K562 (cell line): Measurements from ENCODE around the gene C6orf62. TPM values are rescaled to one million over a fixed set of nuclear protein-coding genes. Genes with fewer than 3 reads are reported as not detected.

Source experiments
- ATAC-seq: fragments of 200-7000 bp; cut with Tn5 transposase; 3 replicates; pipeline ENCODE4 v1.9.1; 2020; ENCODE audit warnings: moderate library complexity
- BruUV-seq: library from RNA; stranded (reverse); fragments of 400-500 nt; replicated peaks from 2 replicates; lab custom pipeline; 2021; lab: Mats Ljungman, UMichigan
- CTCF ChIA-PET: fragments of 300-600 bp; formaldehyde crosslinking; extraction: SDS; loops from one replicate; lab custom pipeline; 2021; ENCODE audit warnings: low intra/inter-chr PET ratio; lab: Yijun Ruan, JAX
- POLR2A ChIA-PET: fragments of 300-600, 350-650 bp; sonication (Branson Sonifier 250); formaldehyde crosslinking; extraction: SDS; loops from one replicate; lab custom pipeline; 2021; ENCODE audit warnings: antibody characterized with exemption, inconsistent platforms; lab: Yijun Ruan, JAX
- DNase-seq, 4 experiments: peaks; one replicate each; pipeline versions ENCODE4 v3.0.0 to v3.0.0-alpha.2; 2011 to 2018; ENCODE audit warnings: low spot score in 3 of 4, mixed read lengths in 3 of 4; ENCODE audit errors: extremely low read depth in 1 of 4
- FAIRE-seq: peaks from 2 replicates; lab custom pipeline; 2011; peaks lifted over from hg19 to GRCh38; lab: Jason Lieb, UNC
- H2AFZ ChIP-seq: 2 replicates; pipeline ENCODE4 v1.6.0; 2011; ENCODE audit warnings: low read depth, low read length, control low read depth, inconsistent platforms
- H3K27ac ChIP-seq: fragments of 200-600 bp; 3 replicates; pipeline ENCODE4 v1.8.0; 2011; ENCODE audit warnings: low read depth, mild to moderate bottlenecking, control low read depth, inconsistent platforms, low read length, moderate library complexity, mixed read lengths; ENCODE audit errors: extremely low read depth
- H3K27me3 ChIP-seq, 2 experiments: fragments of 300-600 bp in 1 of 2; 2 replicates in 1 of 2; 3 replicates in 1 of 2; pipeline versions ENCODE4 v1.6.0 to v1.8.0; 2011; ENCODE audit warnings: inconsistent platforms in 2 of 2, low read length in 2 of 2, mild to moderate bottlenecking in 1 of 2, mixed read lengths in 1 of 2, moderate library complexity in 1 of 2; ENCODE audit not compliant: control insufficient read depth in 2 of 2, insufficient read depth in 2 of 2
- H3K36me3 ChIP-seq: fragments of 300-600 bp; 3 replicates; pipeline ENCODE4 v1.8.0; 2011; ENCODE audit warnings: mild to moderate bottlenecking, low read length, inconsistent platforms; ENCODE audit not compliant: control insufficient read depth, insufficient read depth
- H3K4me1 ChIP-seq, 2 experiments: fragments of 200-600 bp in 1 of 2; replicated peaks in 1 of 2; 2 replicates in 1 of 2; 3 replicates in 1 of 2; pipeline versions ENCODE4 v1.5.1 to v1.8.0; 2011; ENCODE audit warnings: inconsistent platforms in 2 of 2, low read length in 2 of 2, mild to moderate bottlenecking in 1 of 2, mixed read lengths in 1 of 2, moderate library complexity in 1 of 2; ENCODE audit not compliant: control insufficient read depth in 2 of 2, insufficient read depth in 2 of 2
- H3K4me2 ChIP-seq: 2 replicates; pipeline ENCODE4 v1.6.1; 2011; ENCODE audit warnings: low read length, control low read depth, inconsistent platforms, mixed read lengths; ENCODE audit not compliant: insufficient read depth
- H3K4me3 ChIP-seq: fragments of 200-600 bp; sonication (generic), shearing (Covaris generic); 2 replicates; pipeline ENCODE4 v1.5.1; 2016; ENCODE audit warnings: control low read depth, inconsistent platforms
- H3K79me2 ChIP-seq: fragments of 200-600 bp; 3 replicates; pipeline ENCODE4 v1.8.0; 2011; ENCODE audit warnings: low read length, inconsistent platforms; ENCODE audit not compliant: control insufficient read depth, insufficient read depth
- H3K9ac ChIP-seq, 2 experiments: 2 replicates each; pipeline versions ENCODE4 v1.6.0 to v1.6.1; 2011; ENCODE audit warnings: low read depth in 2 of 2, low read length in 2 of 2, control low read depth in 1 of 2, inconsistent platforms in 1 of 2, mild to moderate bottlenecking in 1 of 2, mixed read lengths in 1 of 2; ENCODE audit not compliant: insufficient read depth in 1 of 2
- H3K9me1 ChIP-seq: one replicate; pipeline ENCODE4 v1.6.0; 2011; ENCODE audit warnings: inconsistent platforms, mild to moderate bottlenecking, low read length, moderate library complexity; ENCODE audit not compliant: control insufficient read depth, insufficient read depth
- H3K9me3 ChIP-seq: replicated peaks from 2 replicates; pipeline ENCODE4 v1.5.1; 2011; ENCODE audit warnings: low read depth, low read length, inconsistent platforms; ENCODE audit not compliant: control insufficient read depth, insufficient read depth
- H4K20me1 ChIP-seq: replicated peaks from 2 replicates; pipeline ENCODE4 v1.6.1; 2011; ENCODE audit warnings: low read length, inconsistent platforms, mixed read lengths; ENCODE audit not compliant: control insufficient read depth, insufficient read depth
- BCLAF1 ChIP-seq, 2 experiments: fragments of 450-650 bp in 1 of 2; IDR thresholded peaks; 2 replicates each; pipeline ENCODE4 v1.6.1; 2011 to 2017; ENCODE audit warnings: low read depth in 2 of 2, antibody characterized with exemption in 1 of 2, borderline replicate concordance in 1 of 2, low read length in 1 of 2, mild to moderate bottlenecking in 1 of 2, mixed read lengths in 1 of 2; ENCODE audit not compliant: control insufficient read depth in 1 of 2
- DDX20 ChIP-seq: fragments of 450-650 bp; IDR thresholded peaks from 2 replicates; pipeline ENCODE4 v1.6.1; 2016; ENCODE audit warnings: missing genetic modification characterization, low read depth, mild to moderate bottlenecking, missing compliant biosample characterization, moderate library complexity
- HDAC3 ChIP-seq: fragments of 450-650 bp; IDR thresholded peaks from 2 replicates; pipeline ENCODE4 v1.6.1; 2018; ENCODE audit warnings: borderline replicate concordance, mild to moderate bottlenecking, moderate library complexity; ENCODE audit not compliant: partially characterized antibody
- POLR2AphosphoS5 ChIP-seq: IDR thresholded peaks from 2 replicates; pipeline ENCODE4 v1.6.1; 2011; ENCODE audit warnings: mild to moderate bottlenecking, low read depth, low read length, moderate library complexity; ENCODE audit not compliant: control insufficient read depth, insufficient read depth
- POLR2G ChIP-seq: fragments of 200-400 bp; formaldehyde crosslinking; IDR thresholded peaks from 2 replicates; pipeline ENCODE4 v1.6.1; 2017; ENCODE audit warnings: low read depth, mild to moderate bottlenecking, antibody characterized with exemption, low read length, moderate library complexity
- RBFOX2 ChIP-seq: fragments of 200-400 bp; formaldehyde crosslinking; IDR thresholded peaks from 2 replicates; pipeline ENCODE4 v1.6.1; 2017; ENCODE audit warnings: low read depth, mild to moderate bottlenecking, low read length, moderate library complexity
- SIRT6 ChIP-seq: IDR thresholded peaks from one replicate; pipeline ENCODE4 v1.6.1; 2012; ENCODE audit warnings: low read depth, mild to moderate bottlenecking, control low read depth, inconsistent platforms, low read length, moderate library complexity
- THRB ChIP-seq: fragments of 450-650 bp; formaldehyde crosslinking; conservative IDR thresholded peaks from 2 replicates; pipeline ENCODE4 v1.4.0; 2022; ENCODE audit warnings: mild to moderate bottlenecking, missing genetic modification characterization
- ZNF197 ChIP-seq: fragments of 200-800 bp; sonication (Bioruptor generic); IDR thresholded peaks from 2 replicates; pipeline ENCODE4 v1.6.1; 2016; ENCODE audit warnings: low read depth, missing genetic modification characterization, missing compliant biosample characterization
- WGBS: fragments of 100-300 bp; shearing (Covaris generic); methylation state at CpG from one replicate; pipeline ENCODE4 v1.1.6; 2016; ENCODE audit warnings: low coverage, mixed read lengths; ENCODE audit not compliant: insufficient coverage; ENCODE audit errors: missing lambda C conversion rate; 5-methylcytosine and 5-hydroxymethylcytosine counted together
- in situ Hi-C: fragments of 300-500 bp; cut with MboI; formaldehyde crosslinking; loops from 4 replicates; pipeline ENCODE4 v1.15.0; 2018; ENCODE audit warnings: inconsistent platforms, mixed read lengths
- intact Hi-C: fragments of 100-400 bp; cut with micrococcal nuclease; formaldehyde crosslinking; loops from 2 replicates; pipeline ENCODE4 v1.14.2; 2022
- polyA plus RNA-seq, 8 experiments: library from polyadenylated mRNA; depleted of rRNA in 4 of 8; stranded (reverse) in 5 of 8; unstranded in 3 of 8; fragments of >200 nt; fragmentation: Nextera tagmentation in 2 of 8; fragmentation: Illumina TruSeq in 1 of 8; extraction: Ambion mirVana in 2 of 8; extraction: Trizol in 1 of 8; gene quantifications; 2 replicates each; pipeline versions ENCODE4 v1.2.1 to v1.2.3, GENCODE V29; 2011 to 2014; ENCODE audit warnings: inconsistent platforms in 1 of 8, missing spikeins in 1 of 8
- total RNA-seq, 7 experiments: library from RNA; depleted of rRNA in 6 of 7; stranded (reverse); fragments of >200 nt in 6 of 7; fragmentation: Illumina TruSeq in 2 of 7; extraction: Trizol in 2 of 7; gene quantifications; 2 replicates each; pipeline versions ENCODE4 v1.2.1 to v1.2.3, GENCODE V29; 2011 to 2021; ENCODE audit warnings: low replicate concordance in 1 of 7

C6orf62 gene
- total and polyA plus RNA-seq, 9 of the 15 experiments (the other 6 are each of a cell fraction or from before 2014, with no cell fraction given) = 48.5 to 579 (median 111) TPM

- TF ChIP-seq POLR2AphosphoS5 (peak; percentile 52), THRB (peak; percentile 85), DDX20 (tag) (no peak)
These were observed 9.8 kb downstream of the C6orf62 start (continued) for GRCh38 chr6:24709014-24709711.

GRCh38 chr6:24708612-24709011 is 10.3 kb downstream of the C6orf62 start:
- peaks cover 35% of the 10 kb centered on the region for H3K79me2 ChIP-seq
- no peaks in the 10 kb centered on the region; the same call in 1 of the 2 replicates for H4K20me1 ChIP-seq
- TF ChIP-seq ZNF197 (CRISPR knock-in tag) (no peak), RBFOX2 (0 out of 2 replicates have a peak, but pooled peaks have one; percentile 19), BCLAF1 (IDR thresholded peaks at IDR 0.05; ENCODE audit: borderline replicate concordance in 1 of 2, control insufficient read depth in 1 of 2, low read depth in 2 of 2, low read length in 1 of 2) (0 out of 4 replicates have a peak, but pooled peaks of 1 of the 2 experiments have one; percentile 54), HDAC3 (no peak), SIRT6 (no peak), POLR2G (peak; percentile 53)

More at GRCh38 chr6:24708612-24709011, 10.3 kb downstream of the C6orf62 start:
- BruUV-seq = no TSS peak
- Histone ChIP-seq H3K4me2 (no peak overlapping the region), H3K27ac (no peak overlapping the region), H3K9ac (no peak overlapping the region), H3K9me3 (no peaks in the 10 kb centered on the region), H3K9me1 (no peaks in the 10 kb centered on the region), H3K36me3 (peaks cover 99% of the 10 kb centered on the region), H3K4me3 (no peak overlapping the region), H3K27me3 (no peaks in the 10 kb centered on the region), H2AFZ (no peak overlapping the region), H3K4me1 (no peaks in the 10 kb centered on the region)
- no peak for ATAC-seq
- no peak for FAIRE-seq
- intact Hi-C loops (no loop called here), in situ Hi-C loops (no loop called here)
- no peak for DNase-seq
- 74% methylated on average over 3 of the region's 3 CpGs for WGBS
- POLR2A ChIA-PET = interaction anchor here (0.6 to 2.6 kb wide), 4 partner anchors 9 to 13 kb away, joined by 3 to 45 read pairs (median 3); partner anchors contain the start of gene C6orf62
- CTCF ChIA-PET = no interaction called here
